Endodermal cell (in vitro differentiated cells): ENCODE measurements around the gene MMP25. TPM values are rescaled to one million over a fixed set of nuclear protein-coding genes. Genes with fewer than 3 reads are reported as not detected.

Source experiments
- DNase-seq: peaks from one replicate; pipeline ENCODE4 v3.0.0-alpha.2; 2017
- H3K27ac ChIP-seq: 2 replicates; pipeline ENCODE4 v1.5.1; 2013; ENCODE audit warnings: mild to moderate bottlenecking, low read depth, low read length, moderate library complexity
- H3K27me3 ChIP-seq: 2 replicates; pipeline ENCODE4 v1.6.1; 2013; ENCODE audit warnings: mild to moderate bottlenecking, low read length, moderate library complexity; ENCODE audit not compliant: insufficient read depth, control insufficient read depth, poor library complexity, severe bottlenecking
- H3K36me3 ChIP-seq: 2 replicates; pipeline ENCODE4 v1.7.0; 2013; ENCODE audit warnings: mild to moderate bottlenecking, low read length, moderate library complexity; ENCODE audit not compliant: control insufficient read depth, insufficient read depth
- H3K4me1 ChIP-seq: one replicate; pipeline ENCODE4 v1.7.0; 2013; ENCODE audit warnings: low read length; ENCODE audit not compliant: control insufficient read depth, insufficient read depth
- H3K4me3 ChIP-seq: 2 replicates; pipeline ENCODE4 v1.5.1; 2013; ENCODE audit warnings: mild to moderate bottlenecking, low read length, moderate library complexity
- H3K9ac ChIP-seq: 2 replicates; pipeline ENCODE4 v1.6.1; 2013; ENCODE audit warnings: mild to moderate bottlenecking, low read length, moderate library complexity; ENCODE audit not compliant: poor library complexity, severe bottlenecking; ENCODE audit errors: extremely low read depth
- H3K9me3 ChIP-seq: 2 replicates; pipeline ENCODE4 v1.6.1; 2013; ENCODE audit warnings: mild to moderate bottlenecking, low read length, moderate library complexity; ENCODE audit not compliant: control insufficient read depth
- H3K27ac Mint-ChIP-seq: 2 replicates; pipeline ENCODE4 v1.8.0; 2020; ENCODE audit warnings: mixed read lengths
- H3K27me3 Mint-ChIP-seq: 2 replicates; pipeline ENCODE4 v1.8.0; 2021; ENCODE audit warnings: mild to moderate bottlenecking, mixed read lengths; ENCODE audit not compliant: insufficient read depth
- H3K36me3 Mint-ChIP-seq: 2 replicates; pipeline ENCODE4 v1.8.0; 2020; ENCODE audit warnings: low read depth, mixed read lengths
- H3K4me1 Mint-ChIP-seq: 2 replicates; pipeline ENCODE4 v1.8.0; 2020; ENCODE audit warnings: mixed read lengths
- H3K4me3 Mint-ChIP-seq: 2 replicates; pipeline ENCODE4 v1.8.0; 2020; ENCODE audit warnings: mild to moderate bottlenecking, moderate library complexity, mixed read lengths
- H3K9me3 Mint-ChIP-seq: 2 replicates; pipeline ENCODE4 v1.8.0; 2020; ENCODE audit warnings: mild to moderate bottlenecking, mixed read lengths
- WGBS, 2 experiments: methylation state at CpG; one replicate each; pipeline versions ENCODE4 v1.1.5 to v1.1.7; 2013; ENCODE audit warnings: missing lambda C conversion rate in 2 of 2, mixed read lengths in 1 of 2; ENCODE audit not compliant: insufficient coverage in 1 of 2, insufficient read length in 1 of 2; 5-methylcytosine and 5-hydroxymethylcytosine counted together
- total RNA-seq, 2 donors: library from RNA; stranded (reverse); fragmentation: NEBNext Ultra II Directional in 1 of 2; extraction: Animal tissue kit (Norgen Biotek cat#: 25700) in 1 of 2; gene quantifications; 2 replicates in 1 of 2; 3 replicates in 1 of 2; pipeline ENCODE4 v1.2.1, GENCODE V29; 2021
- TF ChIP-seq, protein P1 (sequence below): fragments of 200-600 bp; sonication (generic); conservative IDR thresholded peaks from 2 replicates; pipeline ENCODE4 v1.5.0; 2021; ENCODE audit warnings: antibody characterized with exemption, mild to moderate bottlenecking

MMP25 gene
- total RNA-seq, 2 donors from 2014 or later: 4.5 to 6.1 TPM

DNA sequence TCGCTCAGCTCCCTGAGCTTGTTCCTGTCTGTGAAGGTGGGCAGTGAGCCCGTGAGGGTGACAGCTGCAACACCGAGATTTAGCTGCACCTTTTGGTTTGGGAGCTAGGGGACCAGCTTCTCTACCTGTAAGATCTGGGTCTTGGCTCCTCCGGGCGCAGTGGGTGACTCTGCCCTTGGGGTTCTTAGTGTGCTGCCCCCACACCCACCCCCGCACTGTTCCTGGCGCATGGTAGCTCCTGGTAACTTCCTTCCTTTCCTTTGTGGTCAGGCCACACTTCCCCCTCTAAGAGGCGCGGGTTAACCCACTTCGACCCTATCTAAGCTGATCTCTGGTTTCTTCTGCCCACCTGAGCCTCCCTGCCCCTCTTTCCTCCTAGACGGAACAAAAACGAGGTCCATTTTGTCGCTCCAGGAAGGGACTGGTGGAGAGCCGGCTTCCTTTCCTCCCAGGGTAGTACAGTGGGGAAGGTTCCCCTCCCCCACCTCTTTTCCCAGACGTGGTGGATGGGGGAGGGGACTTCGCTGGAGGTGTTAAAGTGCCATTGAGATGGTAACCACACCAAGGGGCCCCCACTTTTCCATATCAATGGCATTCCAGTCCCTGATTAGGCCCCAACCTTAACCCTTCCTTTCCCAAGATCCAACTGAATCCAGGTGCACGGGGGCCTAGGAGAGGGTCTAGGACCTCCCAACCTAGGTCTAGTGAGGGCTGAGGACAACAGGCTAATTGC is 38.2 kb upstream of the MMP25 start:
- H3K4me1 Mint-ChIP-seq: peaks cover 44% of the 10 kb centered on the region
- Histone ChIP-seq H3K27ac (no peak overlapping the region), H3K9ac (no peak overlapping the region), H3K4me3 (peak overlapping the region; percentile 53), H3K4me1 (peaks cover 33% of the 10 kb centered on the region), H3K9me3 (no peaks in the 10 kb centered on the region), H3K36me3 (no peaks in the 10 kb centered on the region), H3K27me3 (no peaks in the 10 kb centered on the region)
- H3K27ac Mint-ChIP-seq: peak overlapping the region; percentile 98
- TF ChIP-seq, protein P1, sequence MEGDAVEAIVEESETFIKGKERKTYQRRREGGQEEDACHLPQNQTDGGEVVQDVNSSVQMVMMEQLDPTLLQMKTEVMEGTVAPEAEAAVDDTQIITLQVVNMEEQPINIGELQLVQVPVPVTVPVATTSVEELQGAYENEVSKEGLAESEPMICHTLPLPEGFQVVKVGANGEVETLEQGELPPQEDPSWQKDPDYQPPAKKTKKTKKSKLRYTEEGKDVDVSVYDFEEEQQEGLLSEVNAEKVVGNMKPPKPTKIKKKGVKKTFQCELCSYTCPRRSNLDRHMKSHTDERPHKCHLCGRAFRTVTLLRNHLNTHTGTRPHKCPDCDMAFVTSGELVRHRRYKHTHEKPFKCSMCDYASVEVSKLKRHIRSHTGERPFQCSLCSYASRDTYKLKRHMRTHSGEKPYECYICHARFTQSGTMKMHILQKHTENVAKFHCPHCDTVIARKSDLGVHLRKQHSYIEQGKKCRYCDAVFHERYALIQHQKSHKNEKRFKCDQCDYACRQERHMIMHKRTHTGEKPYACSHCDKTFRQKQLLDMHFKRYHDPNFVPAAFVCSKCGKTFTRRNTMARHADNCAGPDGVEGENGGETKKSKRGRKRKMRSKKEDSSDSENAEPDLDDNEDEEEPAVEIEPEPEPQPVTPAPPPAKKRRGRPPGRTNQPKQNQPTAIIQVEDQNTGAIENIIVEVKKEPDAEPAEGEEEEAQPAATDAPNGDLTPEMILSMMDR: peak; percentile 18
- peak; percentile 96 for DNase-seq
- peak overlapping the region; percentile 51 for H3K4me3 Mint-ChIP-seq
- WGBS, 2 experiments: 17 to 19% methylated on average over 6 to 16 of the region's 17 CpGs
- peaks cover 14% of the 10 kb centered on the region for H3K27me3 Mint-ChIP-seq
- no peaks in the 10 kb centered on the region for H3K9me3 Mint-ChIP-seq
- H3K36me3 Mint-ChIP-seq: no peaks in the 10 kb centered on the region

DNA sequence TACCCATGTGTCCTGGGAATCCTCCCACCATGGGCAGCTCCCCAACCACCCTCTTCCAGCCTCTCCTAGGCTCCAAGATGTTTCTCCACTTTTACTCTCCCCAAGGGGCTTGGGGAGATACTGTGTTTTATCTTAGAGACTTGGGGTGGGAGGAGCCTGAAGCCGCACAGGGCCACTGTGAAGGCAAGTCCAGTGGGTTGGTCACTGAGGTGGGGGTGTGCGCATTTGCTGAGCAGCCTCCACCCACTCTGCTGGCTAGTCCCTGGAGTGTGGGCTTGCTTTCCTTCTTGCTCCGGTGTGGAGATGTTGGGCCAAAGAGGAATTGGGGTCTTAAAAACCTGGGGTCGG is 37.7 kb upstream of the MMP25 start:
- no peak for DNase-seq
- Mint-ChIP-seq H3K9me3 (no peaks in the 10 kb centered on the region), H3K36me3 (no peaks in the 10 kb centered on the region), H3K4me1 (peaks cover 49% of the 10 kb centered on the region), H3K27me3 (peaks cover 16% of the 10 kb centered on the region), H3K27ac (peak overlapping the region; percentile 98), H3K4me3 (peak overlapping the region; percentile 51)
- Histone ChIP-seq H3K27me3 (no peaks in the 10 kb centered on the region), H3K36me3 (no peaks in the 10 kb centered on the region), H3K4me1 (peaks cover 33% of the 10 kb centered on the region), H3K9me3 (no peaks in the 10 kb centered on the region), H3K27ac (no peak overlapping the region), H3K9ac (no peak overlapping the region), H3K4me3 (no peak overlapping the region)
- TF ChIP-seq, protein P1: no peak
- WGBS, 2 experiments: 65 to 100% methylated on average over 1 to 4 of the region's 4 CpGs

DNA sequence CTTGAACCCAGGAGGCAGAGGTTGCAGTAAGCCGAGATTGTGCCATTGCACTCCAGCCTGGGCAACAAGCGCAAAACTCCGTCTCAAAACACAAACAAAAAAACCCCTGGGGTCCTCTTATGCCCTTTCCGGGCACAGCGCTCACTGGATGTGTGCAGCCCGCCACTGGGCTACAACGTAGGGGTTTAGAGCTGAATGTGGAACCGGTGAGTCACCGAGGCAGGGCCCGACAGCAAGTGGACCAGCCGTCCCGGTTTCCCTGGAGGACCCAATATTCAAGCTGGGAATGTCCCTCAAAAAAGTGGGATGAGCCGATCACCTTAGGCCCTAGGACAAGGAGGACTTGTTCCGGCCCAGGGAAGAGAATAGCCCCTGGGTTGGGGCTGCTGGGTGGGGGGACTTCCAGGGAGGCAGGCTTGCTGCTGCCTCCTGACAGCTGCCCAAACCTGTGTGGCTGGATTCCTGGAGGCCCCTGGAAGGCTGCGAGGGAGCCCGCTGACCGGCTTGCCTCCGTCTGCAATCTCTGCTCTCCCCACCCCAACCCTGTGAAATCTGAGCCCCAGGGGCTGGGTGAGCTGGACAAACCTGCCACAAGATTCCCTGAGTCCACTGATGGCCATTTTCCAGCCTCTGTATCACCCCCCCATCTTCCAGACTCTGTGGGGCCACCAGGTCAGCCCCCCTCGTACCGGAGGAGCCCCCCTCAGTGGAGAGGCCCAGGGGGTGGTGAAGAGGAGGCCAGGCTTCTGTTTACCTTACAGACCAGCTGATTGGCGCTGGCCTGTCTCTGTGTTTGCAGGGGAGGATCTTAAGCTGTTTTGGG is 36.6 kb upstream of the MMP25 start:
- DNase-seq: peak; percentile 95
- Histone ChIP-seq H3K27ac (no peak overlapping the region), H3K9ac (no peak overlapping the region), H3K36me3 (peaks cover 2% of the 10 kb centered on the region), H3K4me3 (no peak overlapping the region), H3K27me3 (no peaks in the 10 kb centered on the region), H3K4me1 (peaks cover 33% of the 10 kb centered on the region), H3K9me3 (no peaks in the 10 kb centered on the region)
- WGBS, 2 experiments: 54% methylated on average over 7 to 21 of the region's 21 CpGs
- TF ChIP-seq, protein P1: no peak
- Mint-ChIP-seq H3K36me3 (peaks cover 4% of the 10 kb centered on the region), H3K9me3 (no peaks in the 10 kb centered on the region), H3K4me3 (peak overlapping the region; percentile 51), H3K27me3 (peaks cover 21% of the 10 kb centered on the region), H3K27ac (peak overlapping the region; percentile 98), H3K4me1 (peaks cover 58% of the 10 kb centered on the region)
